Measurements from ENCODE around the gene P2RX5.

DNA sequence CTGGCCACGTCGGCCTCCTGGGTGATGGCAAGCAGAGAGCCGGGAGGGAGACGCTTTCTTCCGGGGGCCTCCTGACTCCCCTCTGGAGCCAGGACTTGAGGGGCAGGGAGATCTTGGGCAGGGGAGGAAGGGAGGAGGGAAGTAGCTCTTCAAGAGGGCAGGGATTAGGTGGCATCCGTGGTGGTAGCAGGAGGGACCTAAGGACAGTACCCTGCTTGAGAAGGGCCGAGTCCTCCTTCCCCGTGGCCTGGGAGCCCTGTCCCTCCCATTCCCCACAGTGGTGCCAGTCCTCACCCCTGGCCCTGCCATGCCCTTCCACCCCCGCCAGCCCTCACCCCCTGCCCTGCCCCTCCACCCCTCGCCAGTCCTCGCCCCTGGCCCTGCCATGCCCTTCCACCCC, 40.2 kb downstream of the P2RX5 start:
- TF ChIP-seq POLR2AphosphoS5 (IDR thresholded peaks at IDR 0.05; ENCODE audit: borderline replicate concordance, low read depth, low read length) (no peak), EZH2 (IDR thresholded peaks at IDR 0.05) (no peak), FOXP2 (optimal IDR thresholded peaks at IDR 0.05; ENCODE audit: control extremely low read depth, extremely low read length, insufficient read depth) (no peak)
